ENCODE results near the gene CEPT1. TPM values are rescaled to one million over a fixed set of nuclear protein-coding genes. Genes with fewer than 3 reads are reported as not detected.

The CEPT1 gene
- polyA plus RNA-seq, 1 donor from 2014 or later, result 49.1 TPM

DNA sequence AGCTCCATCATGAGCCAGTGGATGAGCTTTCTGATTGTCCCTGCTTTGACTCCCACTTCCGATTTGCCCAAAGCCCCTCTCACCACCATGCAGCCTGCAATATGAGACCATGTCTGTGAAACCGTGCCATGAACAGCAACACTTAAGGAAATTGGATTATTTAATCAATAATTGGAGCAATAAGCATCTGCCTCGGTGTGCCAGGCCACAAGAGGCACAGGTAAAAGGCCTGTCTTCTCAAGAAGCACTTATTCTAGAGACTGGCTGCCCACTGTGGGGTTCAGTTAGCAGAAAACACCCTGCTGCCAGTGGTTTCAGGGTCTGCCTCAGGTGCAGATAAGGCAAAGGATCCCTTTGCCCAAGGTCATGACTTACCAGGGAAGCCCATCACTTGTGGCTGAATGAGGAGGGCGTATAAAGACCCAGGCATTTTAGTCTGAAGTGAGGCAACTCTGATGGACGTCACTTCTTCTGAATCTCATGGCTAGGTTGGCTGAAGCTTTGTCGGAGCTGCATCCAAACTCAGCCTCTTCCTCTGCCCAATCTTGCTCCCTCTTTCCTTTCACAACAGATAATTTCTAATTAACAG is 80.4 kb downstream of the CEPT1 start:
- Histone ChIP-seq H3K4me3 (ENCODE audit: low read length) (no peak overlapping the region), H3K9me2 (ENCODE audit: insufficient read depth, low read length) (no peaks in the 10 kb centered on the region), H3K9me3 (ENCODE audit: low read length) (no peaks in the 10 kb centered on the region), H3K27ac (ENCODE audit: low read length) (no peak overlapping the region), H3K4me2 (ENCODE audit: low read length) (no peak overlapping the region), H3K79me2 (replicated peaks; ENCODE audit: insufficient read depth, low read length) (no peaks in the 10 kb centered on the region), H2AFZ (ENCODE audit: low read depth, low read length) (no peak overlapping the region), H4K20me1 (ENCODE audit: insufficient read depth) (no peaks in the 10 kb centered on the region), H3K36me3 (ENCODE audit: insufficient read depth, low read length) (no peaks in the 10 kb centered on the region), H3F3A (ENCODE audit: insufficient read depth, low read length, poor library complexity, severe bottlenecking) (no peaks in the 10 kb centered on the region), H3K9ac (ENCODE audit: low read length) (no peak overlapping the region), H3K27me3 (ENCODE audit: insufficient read depth, low read depth, low read length) (no peaks in the 10 kb centered on the region)
- TF ChIP-seq RAD21 (conservative IDR thresholded peaks at IDR 0.05), result no peak
- TF ChIP-seq EP300 (conservative IDR thresholded peaks at IDR 0.05; ENCODE audit: poor library complexity, severe bottlenecking), result no peak
- TF ChIP-seq, protein P1, sequence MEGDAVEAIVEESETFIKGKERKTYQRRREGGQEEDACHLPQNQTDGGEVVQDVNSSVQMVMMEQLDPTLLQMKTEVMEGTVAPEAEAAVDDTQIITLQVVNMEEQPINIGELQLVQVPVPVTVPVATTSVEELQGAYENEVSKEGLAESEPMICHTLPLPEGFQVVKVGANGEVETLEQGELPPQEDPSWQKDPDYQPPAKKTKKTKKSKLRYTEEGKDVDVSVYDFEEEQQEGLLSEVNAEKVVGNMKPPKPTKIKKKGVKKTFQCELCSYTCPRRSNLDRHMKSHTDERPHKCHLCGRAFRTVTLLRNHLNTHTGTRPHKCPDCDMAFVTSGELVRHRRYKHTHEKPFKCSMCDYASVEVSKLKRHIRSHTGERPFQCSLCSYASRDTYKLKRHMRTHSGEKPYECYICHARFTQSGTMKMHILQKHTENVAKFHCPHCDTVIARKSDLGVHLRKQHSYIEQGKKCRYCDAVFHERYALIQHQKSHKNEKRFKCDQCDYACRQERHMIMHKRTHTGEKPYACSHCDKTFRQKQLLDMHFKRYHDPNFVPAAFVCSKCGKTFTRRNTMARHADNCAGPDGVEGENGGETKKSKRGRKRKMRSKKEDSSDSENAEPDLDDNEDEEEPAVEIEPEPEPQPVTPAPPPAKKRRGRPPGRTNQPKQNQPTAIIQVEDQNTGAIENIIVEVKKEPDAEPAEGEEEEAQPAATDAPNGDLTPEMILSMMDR (IDR thresholded peaks at IDR 0.05; ENCODE audit: poor library complexity, severe bottlenecking), result no peak
- TF ChIP-seq EZH2 (IDR thresholded peaks at IDR 0.05; ENCODE audit: borderline replicate concordance, insufficient read depth, low read length, poor library complexity, severe bottlenecking), result no peak
- TF ChIP-seq SMC3 (conservative IDR thresholded peaks at IDR 0.05; ENCODE audit: poor library complexity), result no peak
- TF ChIP-seq, protein P2, sequence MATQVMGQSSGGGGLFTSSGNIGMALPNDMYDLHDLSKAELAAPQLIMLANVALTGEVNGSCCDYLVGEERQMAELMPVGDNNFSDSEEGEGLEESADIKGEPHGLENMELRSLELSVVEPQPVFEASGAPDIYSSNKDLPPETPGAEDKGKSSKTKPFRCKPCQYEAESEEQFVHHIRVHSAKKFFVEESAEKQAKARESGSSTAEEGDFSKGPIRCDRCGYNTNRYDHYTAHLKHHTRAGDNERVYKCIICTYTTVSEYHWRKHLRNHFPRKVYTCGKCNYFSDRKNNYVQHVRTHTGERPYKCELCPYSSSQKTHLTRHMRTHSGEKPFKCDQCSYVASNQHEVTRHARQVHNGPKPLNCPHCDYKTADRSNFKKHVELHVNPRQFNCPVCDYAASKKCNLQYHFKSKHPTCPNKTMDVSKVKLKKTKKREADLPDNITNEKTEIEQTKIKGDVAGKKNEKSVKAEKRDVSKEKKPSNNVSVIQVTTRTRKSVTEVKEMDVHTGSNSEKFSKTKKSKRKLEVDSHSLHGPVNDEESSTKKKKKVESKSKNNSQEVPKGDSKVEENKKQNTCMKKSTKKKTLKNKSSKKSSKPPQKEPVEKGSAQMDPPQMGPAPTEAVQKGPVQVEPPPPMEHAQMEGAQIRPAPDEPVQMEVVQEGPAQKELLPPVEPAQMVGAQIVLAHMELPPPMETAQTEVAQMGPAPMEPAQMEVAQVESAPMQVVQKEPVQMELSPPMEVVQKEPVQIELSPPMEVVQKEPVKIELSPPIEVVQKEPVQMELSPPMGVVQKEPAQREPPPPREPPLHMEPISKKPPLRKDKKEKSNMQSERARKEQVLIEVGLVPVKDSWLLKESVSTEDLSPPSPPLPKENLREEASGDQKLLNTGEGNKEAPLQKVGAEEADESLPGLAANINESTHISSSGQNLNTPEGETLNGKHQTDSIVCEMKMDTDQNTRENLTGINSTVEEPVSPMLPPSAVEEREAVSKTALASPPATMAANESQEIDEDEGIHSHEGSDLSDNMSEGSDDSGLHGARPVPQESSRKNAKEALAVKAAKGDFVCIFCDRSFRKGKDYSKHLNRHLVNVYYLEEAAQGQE (IDR thresholded peaks at IDR 0.05; ENCODE audit: borderline replicate concordance), result no peak
- TF ChIP-seq POLR2AphosphoS5 (IDR thresholded peaks at IDR 0.05), result no peak
- no peak for TF ChIP-seq TAF1 (IDR thresholded peaks at IDR 0.05; ENCODE audit: low read depth)
- no peak for TF ChIP-seq MXI1 (conservative IDR thresholded peaks at IDR 0.05; ENCODE audit: poor library complexity, severe bottlenecking)

DNA sequence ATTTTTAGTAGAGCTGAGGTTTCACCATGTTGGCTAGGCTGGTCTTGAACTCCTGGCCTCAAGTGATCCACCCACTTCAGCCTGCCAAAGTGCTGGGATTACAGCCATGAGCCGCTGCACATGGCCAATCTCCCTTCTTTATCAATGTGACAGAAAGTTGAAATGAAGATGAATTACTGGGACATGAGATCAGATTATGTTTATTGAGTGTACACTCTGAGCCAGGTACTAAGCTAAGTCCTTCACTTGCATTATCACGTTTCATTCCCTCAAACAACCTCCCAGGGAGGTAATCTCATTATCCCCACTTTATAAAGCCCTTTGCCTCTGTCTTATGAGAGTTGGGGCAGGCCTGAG is 81.2 kb downstream of the CEPT1 start:
- no peaks in the 10 kb centered on the region for H3K9me3 ChIP-seq (ENCODE audit: low read length)
- no peaks in the 10 kb centered on the region for H3K27me3 ChIP-seq (ENCODE audit: insufficient read depth, low read depth, low read length)

More for the DNA sequence above, 81.2 kb downstream of the CEPT1 start:
- Histone ChIP-seq H3K27ac (ENCODE audit: low read length) (no peak overlapping the region), H3K4me3 (ENCODE audit: low read length) (no peak overlapping the region), H3K9ac (ENCODE audit: low read length) (no peak overlapping the region), H3K4me2 (ENCODE audit: low read length) (no peak overlapping the region), H2AFZ (ENCODE audit: low read depth, low read length) (no peak overlapping the region), H3F3A (ENCODE audit: insufficient read depth, low read length, poor library complexity, severe bottlenecking) (no peaks in the 10 kb centered on the region), H3K79me2 (replicated peaks; ENCODE audit: insufficient read depth, low read length) (no peaks in the 10 kb centered on the region), H3K36me3 (ENCODE audit: insufficient read depth, low read length) (no peaks in the 10 kb centered on the region), H4K20me1 (ENCODE audit: insufficient read depth) (no peaks in the 10 kb centered on the region), H3K9me2 (ENCODE audit: insufficient read depth, low read length) (no peaks in the 10 kb centered on the region)
- TF ChIP-seq EP300 (conservative IDR thresholded peaks at IDR 0.05; ENCODE audit: poor library complexity, severe bottlenecking) (no peak), MXI1 (conservative IDR thresholded peaks at IDR 0.05; ENCODE audit: poor library complexity, severe bottlenecking) (no peak), SMC3 (conservative IDR thresholded peaks at IDR 0.05; ENCODE audit: poor library complexity) (no peak), RAD21 (conservative IDR thresholded peaks at IDR 0.05) (no peak), TAF1 (IDR thresholded peaks at IDR 0.05; ENCODE audit: low read depth) (no peak), POLR2AphosphoS5 (IDR thresholded peaks at IDR 0.05) (no peak), EZH2 (IDR thresholded peaks at IDR 0.05; ENCODE audit: borderline replicate concordance, insufficient read depth, low read length, poor library complexity, severe bottlenecking) (no peak)
- TF ChIP-seq, protein P2 (IDR thresholded peaks at IDR 0.05; ENCODE audit: borderline replicate concordance), result no peak
- TF ChIP-seq, protein P1 (IDR thresholded peaks at IDR 0.05; ENCODE audit: poor library complexity, severe bottlenecking), result no peak
